HEK293 (cell line): ENCODE results near the gene CENPX.

ENCODE experiments used
- CTCF ChIA-PET: fragments of 350-600 bp; formaldehyde crosslinking; extraction: SDS; loops from one replicate; lab custom pipeline; 2021; ENCODE audit warnings: antibody characterized with exemption; lab: Yijun Ruan, JAX
- POLR2A ChIA-PET: fragments of 300-600 bp; formaldehyde crosslinking; extraction: SDS; loops from one replicate; lab custom pipeline; 2020; ENCODE audit warnings: antibody characterized with exemption, inconsistent platforms; lab: Yijun Ruan, JAX
- H3K27ac ChIP-seq: fragments of 200-500 bp; sonication (Bioruptor generic); 2 replicates; pipeline ENCODE4 v1.5.1; 2014; ENCODE audit warnings: low read depth, low read length, control low read depth, inconsistent platforms; ENCODE audit errors: extremely low read depth
- H3K36me3 ChIP-seq, 2 experiments: fragments of 200-500 bp in 1 of 2; sonication (Bioruptor generic) in 1 of 2; 1 replicate in 1 of 2; 2 replicates in 1 of 2; pipeline ENCODE4 v1.5.1; 2014 to 2017; ENCODE audit warnings: inconsistent platforms in 2 of 2, low read length in 2 of 2; ENCODE audit not compliant: control insufficient read depth in 2 of 2, insufficient read depth in 1 of 2
- H3K4me1 ChIP-seq: fragments of 200-500 bp; sonication (Bioruptor generic); 2 replicates; pipeline ENCODE4 v1.5.1; 2014; ENCODE audit warnings: mild to moderate bottlenecking, low read length, inconsistent platforms; ENCODE audit not compliant: control insufficient read depth, insufficient read depth
- H3K4me3 ChIP-seq: 2 replicates; pipeline ENCODE4 v1.5.1; 2011; ENCODE audit warnings: low read depth, mild to moderate bottlenecking, control low read depth, low read length, moderate library complexity
- H3K9me3 ChIP-seq: fragments of 200-500 bp; sonication (Bioruptor generic); 2 replicates; pipeline ENCODE4 v1.5.1; 2014; ENCODE audit warnings: low read depth, low read length, inconsistent platforms; ENCODE audit not compliant: control insufficient read depth, insufficient read depth
- BCL11A ChIP-seq: fragments of 450-650 bp; formaldehyde crosslinking; IDR thresholded peaks from 2 replicates; pipeline ENCODE4 v1.5.1; 2016; ENCODE audit warnings: low read depth, missing biosample characterization, missing genetic modification characterization
- ELK4 ChIP-seq: IDR thresholded peaks from 2 replicates; pipeline ENCODE4 v1.6.1; 2011; ENCODE audit warnings: mild to moderate bottlenecking, low read depth, low read length, borderline replicate concordance
- GLIS2 ChIP-seq: fragments of 450-650 bp; formaldehyde crosslinking; IDR thresholded peaks from 2 replicates; pipeline ENCODE4 v1.5.1; 2016; ENCODE audit warnings: missing biosample characterization, missing genetic modification characterization
- KLF8 ChIP-seq: fragments of 450-650 bp; formaldehyde crosslinking; IDR thresholded peaks from 2 replicates; pipeline ENCODE4 v1.5.1; 2016; ENCODE audit warnings: missing biosample characterization, missing genetic modification characterization
- OVOL3 ChIP-seq: fragments of 450-650 bp; formaldehyde crosslinking; IDR thresholded peaks from 2 replicates; pipeline ENCODE4 v1.5.1; 2016; ENCODE audit warnings: missing biosample characterization, missing genetic modification characterization
- ZBTB48 ChIP-seq: fragments of 450-650 bp; formaldehyde crosslinking; IDR thresholded peaks from 2 replicates; pipeline ENCODE4 v1.5.1; 2016; ENCODE audit warnings: missing biosample characterization, missing genetic modification characterization
- ZBTB7A ChIP-seq: fragments of 450-650 bp; formaldehyde crosslinking; IDR thresholded peaks from 2 replicates; pipeline ENCODE4 v1.5.1; 2016; ENCODE audit warnings: low read depth, missing biosample characterization, missing genetic modification characterization
- ZBTB8A ChIP-seq: fragments of 450-650 bp; formaldehyde crosslinking; IDR thresholded peaks from 2 replicates; pipeline ENCODE4 v1.5.1; 2016; ENCODE audit warnings: missing biosample characterization, missing genetic modification characterization
- ZNF157 ChIP-seq: fragments of 450-650 bp; formaldehyde crosslinking; IDR thresholded peaks from 2 replicates; pipeline ENCODE4 v1.5.1; 2016; ENCODE audit warnings: missing biosample characterization, missing genetic modification characterization
- ZNF174 ChIP-seq: fragments of 450-650 bp; formaldehyde crosslinking; IDR thresholded peaks from 2 replicates; pipeline ENCODE4 v1.5.0; 2017; ENCODE audit warnings: missing biosample characterization, mild to moderate bottlenecking, missing genetic modification characterization
- ZNF184 ChIP-seq: fragments of 450-650 bp; IDR thresholded peaks from 2 replicates; pipeline ENCODE4 v1.5.1; 2018; ENCODE audit warnings: missing biosample characterization, mild to moderate bottlenecking, missing genetic modification characterization
- ZNF214 ChIP-seq: fragments of 450-650 bp; formaldehyde crosslinking; IDR thresholded peaks from 2 replicates; pipeline ENCODE4 v1.5.1; 2017; ENCODE audit warnings: missing biosample characterization, mild to moderate bottlenecking, missing genetic modification characterization, borderline replicate concordance
- ZNF23 ChIP-seq: fragments of 450-650 bp; formaldehyde crosslinking; IDR thresholded peaks from 2 replicates; pipeline ENCODE4 v1.5.1; 2016; ENCODE audit warnings: missing biosample characterization, missing genetic modification characterization, borderline replicate concordance
- ZNF280D ChIP-seq: fragments of 450-650 bp; formaldehyde crosslinking; IDR thresholded peaks from 2 replicates; pipeline ENCODE4 v1.5.1; 2016; ENCODE audit warnings: missing biosample characterization, missing genetic modification characterization
- ZNF335 ChIP-seq: fragments of 450-650 bp; formaldehyde crosslinking; conservative IDR thresholded peaks from 2 replicates; pipeline ENCODE4 v1.5.1; 2016; ENCODE audit warnings: missing biosample characterization, missing genetic modification characterization
- ZNF391 ChIP-seq: fragments of 450-650 bp; formaldehyde crosslinking; IDR thresholded peaks from 2 replicates; pipeline ENCODE4 v1.5.1; 2016; ENCODE audit warnings: low read depth, missing biosample characterization, missing genetic modification characterization, borderline replicate concordance
- ZNF433 ChIP-seq: fragments of 450-650 bp; formaldehyde crosslinking; IDR thresholded peaks from 2 replicates; pipeline ENCODE4 v1.5.1; 2016; ENCODE audit warnings: missing biosample characterization, missing genetic modification characterization, low read depth
- ZNF629 ChIP-seq: fragments of 450-650 bp; formaldehyde crosslinking; IDR thresholded peaks from 2 replicates; pipeline ENCODE4 v1.5.1; 2017; ENCODE audit warnings: missing biosample characterization, missing genetic modification characterization
- ZNF654 ChIP-seq: fragments of 450-650 bp; formaldehyde crosslinking; IDR thresholded peaks from 2 replicates; pipeline ENCODE4 v1.5.1; 2016; ENCODE audit warnings: low read depth, missing biosample characterization, missing genetic modification characterization
- ZNF660 ChIP-seq: fragments of 450-650 bp; IDR thresholded peaks from 2 replicates; pipeline ENCODE4 v1.5.1; 2018; ENCODE audit warnings: missing biosample characterization, mild to moderate bottlenecking, missing genetic modification characterization
- ZNF707 ChIP-seq: fragments of 450-650 bp; formaldehyde crosslinking; IDR thresholded peaks from 2 replicates; pipeline ENCODE4 v1.5.1; 2016; ENCODE audit warnings: missing biosample characterization, missing genetic modification characterization
- ZNF792 ChIP-seq: fragments of 450-650 bp; formaldehyde crosslinking; IDR thresholded peaks from 2 replicates; pipeline ENCODE4 v1.5.1; 2016; ENCODE audit warnings: missing biosample characterization, missing genetic modification characterization
- TF ChIP-seq, protein P1 (sequence below): fragments of 450-650 bp; formaldehyde crosslinking; IDR thresholded peaks from 2 replicates; pipeline ENCODE4 v1.5.1; 2016; ENCODE audit warnings: missing biosample characterization, missing genetic modification characterization
- TF ChIP-seq, protein P2 (sequence below): fragments of 450-650 bp; formaldehyde crosslinking; IDR thresholded peaks from 2 replicates; pipeline ENCODE4 v1.5.1; 2016; ENCODE audit warnings: missing biosample characterization, missing genetic modification characterization
- TF ChIP-seq, protein P3 (sequence below): fragments of 450-650 bp; formaldehyde crosslinking; IDR thresholded peaks from 2 replicates; pipeline ENCODE4 v1.5.1; 2016; ENCODE audit warnings: missing biosample characterization, missing genetic modification characterization
- TF ChIP-seq, protein P4 (sequence below): sonication (generic); formaldehyde crosslinking; IDR thresholded peaks from 2 replicates; pipeline ENCODE4 v1.8.1; 2022; ENCODE audit warnings: mild to moderate bottlenecking, moderate library complexity, missing genetic modification reagents

CENPX gene

GRCh38 chr17:82021107-82021899 lies 1.4 kb downstream of the CENPX start:
- peak overlapping the region; percentile 38 for H3K27ac ChIP-seq
- POLR2A ChIA-PET: interaction anchor here (1.0 to 5.1 kb wide), 11 partner anchors 9 to 149 kb away, joined by 3 to 61 read pairs (median 8); partner anchors contain the start of genes DCXR, FASN, NOTUM and RAC3
- TF ChIP-seq ZNF660: no peak
- no peak for TF ChIP-seq ZNF184 (tag by site-specific recombination)
- TF ChIP-seq ZNF654 (tag by site-specific recombination): peak; percentile 85
- no peak for TF ChIP-seq OVOL3 (tag by site-specific recombination)
- TF ChIP-seq ZNF792 (tag by site-specific recombination): no peak
- TF ChIP-seq, protein P1, sequence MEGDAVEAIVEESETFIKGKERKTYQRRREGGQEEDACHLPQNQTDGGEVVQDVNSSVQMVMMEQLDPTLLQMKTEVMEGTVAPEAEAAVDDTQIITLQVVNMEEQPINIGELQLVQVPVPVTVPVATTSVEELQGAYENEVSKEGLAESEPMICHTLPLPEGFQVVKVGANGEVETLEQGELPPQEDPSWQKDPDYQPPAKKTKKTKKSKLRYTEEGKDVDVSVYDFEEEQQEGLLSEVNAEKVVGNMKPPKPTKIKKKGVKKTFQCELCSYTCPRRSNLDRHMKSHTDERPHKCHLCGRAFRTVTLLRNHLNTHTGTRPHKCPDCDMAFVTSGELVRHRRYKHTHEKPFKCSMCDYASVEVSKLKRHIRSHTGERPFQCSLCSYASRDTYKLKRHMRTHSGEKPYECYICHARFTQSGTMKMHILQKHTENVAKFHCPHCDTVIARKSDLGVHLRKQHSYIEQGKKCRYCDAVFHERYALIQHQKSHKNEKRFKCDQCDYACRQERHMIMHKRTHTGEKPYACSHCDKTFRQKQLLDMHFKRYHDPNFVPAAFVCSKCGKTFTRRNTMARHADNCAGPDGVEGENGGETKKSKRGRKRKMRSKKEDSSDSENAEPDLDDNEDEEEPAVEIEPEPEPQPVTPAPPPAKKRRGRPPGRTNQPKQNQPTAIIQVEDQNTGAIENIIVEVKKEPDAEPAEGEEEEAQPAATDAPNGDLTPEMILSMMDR: peak; percentile 97
- TF ChIP-seq ZNF433: no peak
- TF ChIP-seq, protein P2, sequence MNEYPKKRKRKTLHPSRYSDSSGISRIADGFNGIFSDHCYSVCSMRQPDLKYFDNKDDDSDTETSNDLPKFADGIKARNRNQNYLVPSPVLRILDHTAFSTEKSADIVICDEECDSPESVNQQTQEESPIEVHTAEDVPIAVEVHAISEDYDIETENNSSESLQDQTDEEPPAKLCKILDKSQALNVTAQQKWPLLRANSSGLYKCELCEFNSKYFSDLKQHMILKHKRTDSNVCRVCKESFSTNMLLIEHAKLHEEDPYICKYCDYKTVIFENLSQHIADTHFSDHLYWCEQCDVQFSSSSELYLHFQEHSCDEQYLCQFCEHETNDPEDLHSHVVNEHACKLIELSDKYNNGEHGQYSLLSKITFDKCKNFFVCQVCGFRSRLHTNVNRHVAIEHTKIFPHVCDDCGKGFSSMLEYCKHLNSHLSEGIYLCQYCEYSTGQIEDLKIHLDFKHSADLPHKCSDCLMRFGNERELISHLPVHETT (tag by site-specific recombination): no peak
- TF ChIP-seq ZNF157 (tag by site-specific recombination): no peak
- TF ChIP-seq, protein P3, sequence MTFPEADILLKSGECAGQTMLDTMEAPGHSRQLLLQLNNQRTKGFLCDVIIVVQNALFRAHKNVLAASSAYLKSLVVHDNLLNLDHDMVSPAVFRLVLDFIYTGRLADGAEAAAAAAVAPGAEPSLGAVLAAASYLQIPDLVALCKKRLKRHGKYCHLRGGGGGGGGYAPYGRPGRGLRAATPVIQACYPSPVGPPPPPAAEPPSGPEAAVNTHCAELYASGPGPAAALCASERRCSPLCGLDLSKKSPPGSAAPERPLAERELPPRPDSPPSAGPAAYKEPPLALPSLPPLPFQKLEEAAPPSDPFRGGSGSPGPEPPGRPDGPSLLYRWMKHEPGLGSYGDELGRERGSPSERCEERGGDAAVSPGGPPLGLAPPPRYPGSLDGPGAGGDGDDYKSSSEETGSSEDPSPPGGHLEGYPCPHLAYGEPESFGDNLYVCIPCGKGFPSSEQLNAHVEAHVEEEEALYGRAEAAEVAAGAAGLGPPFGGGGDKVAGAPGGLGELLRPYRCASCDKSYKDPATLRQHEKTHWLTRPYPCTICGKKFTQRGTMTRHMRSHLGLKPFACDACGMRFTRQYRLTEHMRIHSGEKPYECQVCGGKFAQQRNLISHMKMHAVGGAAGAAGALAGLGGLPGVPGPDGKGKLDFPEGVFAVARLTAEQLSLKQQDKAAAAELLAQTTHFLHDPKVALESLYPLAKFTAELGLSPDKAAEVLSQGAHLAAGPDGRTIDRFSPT (tag by site-specific recombination): peak; percentile 73
- no peak for TF ChIP-seq ZNF174 (tag by site-specific recombination)
- no peak for TF ChIP-seq KLF8 (tag by site-specific recombination)
- peak; percentile 62; the same call in 1 of the 2 replicates for TF ChIP-seq GLIS2 (tag by site-specific recombination)
- peak; percentile 81 for TF ChIP-seq ZBTB8A (tag by site-specific recombination)
- TF ChIP-seq, protein P4, sequence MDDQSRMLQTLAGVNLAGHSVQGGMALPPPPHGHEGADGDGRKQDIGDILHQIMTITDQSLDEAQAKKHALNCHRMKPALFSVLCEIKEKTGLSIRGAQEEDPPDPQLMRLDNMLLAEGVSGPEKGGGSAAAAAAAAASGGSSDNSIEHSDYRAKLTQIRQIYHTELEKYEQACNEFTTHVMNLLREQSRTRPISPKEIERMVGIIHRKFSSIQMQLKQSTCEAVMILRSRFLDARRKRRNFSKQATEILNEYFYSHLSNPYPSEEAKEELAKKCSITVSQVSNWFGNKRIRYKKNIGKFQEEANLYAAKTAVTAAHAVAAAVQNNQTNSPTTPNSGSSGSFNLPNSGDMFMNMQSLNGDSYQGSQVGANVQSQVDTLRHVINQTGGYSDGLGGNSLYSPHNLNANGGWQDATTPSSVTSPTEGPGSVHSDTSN: no peak
- peak; percentile 26; the same call in 1 of the 2 replicates for TF ChIP-seq ZNF391
- TF ChIP-seq ZNF707: no peak
- peak; percentile 55 for TF ChIP-seq ZNF335 (tag by site-specific recombination)
- peak; percentile 64; the same call in 1 of the 2 replicates for TF ChIP-seq BCL11A (tag by site-specific recombination)
- TF ChIP-seq ZNF214 (tag by site-specific recombination): no peak
- TF ChIP-seq ELK4: no peak
- TF ChIP-seq ZNF280D (tag by site-specific recombination): no peak
- peak; percentile 96 for TF ChIP-seq ZBTB48
- TF ChIP-seq ZBTB7A (tag by site-specific recombination): 0 out of 2 replicates have a peak, but pooled peaks have one; percentile 30
- no peak for TF ChIP-seq ZNF629 (tag by site-specific recombination)
- no peak for TF ChIP-seq ZNF23

More at GRCh38 chr17:82021107-82021899, 1.4 kb downstream of the CENPX start:
- CTCF ChIA-PET: interaction anchor here (0.6 to 7.6 kb wide), 28 partner anchors 8 to 270 kb away, joined by 3 to 105 read pairs (median 4); partner anchors contain the start of genes DCXR, NOTUM and RAC3
- Histone ChIP-seq H3K36me3 (peaks cover 0 to 37% of the 10 kb centered on the region in 2 experiments; a peak in 2 of 3 replicates), H3K4me3 (peak overlapping the region; percentile 95), H3K9me3 (no peaks in the 10 kb centered on the region), H3K4me1 (peaks cover 11% of the 10 kb centered on the region)
